RWPE1 (cell line): ENCODE measurements around the gene TNFAIP2.

Source experiments
- CTCF ChIA-PET: fragments of 350-600 bp; sonication (Branson Sonifier 250); formaldehyde crosslinking; extraction: SDS; loops from one replicate; lab custom pipeline; 2021; lab: Yijun Ruan, JAX
- POLR2A ChIA-PET: fragments of 400-600 bp; formaldehyde crosslinking; extraction: SDS; loops from one replicate; lab custom pipeline; 2020; ENCODE audit warnings: antibody characterized with exemption; ENCODE audit not compliant: low non-redundant PET; lab: Yijun Ruan, JAX
- DNase-seq: peaks from one replicate; pipeline ENCODE4 v3.0.0; 2012; ENCODE audit warnings: low spot score
- H3K27ac ChIP-seq: fragments of 450-650 bp; 2 replicates; pipeline ENCODE4 v1.5.1; 2017
- TF ChIP-seq, protein P1 (sequence below): fragments of 450-650 bp; conservative IDR thresholded peaks from 2 replicates; pipeline ENCODE4 v1.5.1; 2017; ENCODE audit warnings: low read depth, mild to moderate bottlenecking

The TNFAIP2 gene

DNA sequence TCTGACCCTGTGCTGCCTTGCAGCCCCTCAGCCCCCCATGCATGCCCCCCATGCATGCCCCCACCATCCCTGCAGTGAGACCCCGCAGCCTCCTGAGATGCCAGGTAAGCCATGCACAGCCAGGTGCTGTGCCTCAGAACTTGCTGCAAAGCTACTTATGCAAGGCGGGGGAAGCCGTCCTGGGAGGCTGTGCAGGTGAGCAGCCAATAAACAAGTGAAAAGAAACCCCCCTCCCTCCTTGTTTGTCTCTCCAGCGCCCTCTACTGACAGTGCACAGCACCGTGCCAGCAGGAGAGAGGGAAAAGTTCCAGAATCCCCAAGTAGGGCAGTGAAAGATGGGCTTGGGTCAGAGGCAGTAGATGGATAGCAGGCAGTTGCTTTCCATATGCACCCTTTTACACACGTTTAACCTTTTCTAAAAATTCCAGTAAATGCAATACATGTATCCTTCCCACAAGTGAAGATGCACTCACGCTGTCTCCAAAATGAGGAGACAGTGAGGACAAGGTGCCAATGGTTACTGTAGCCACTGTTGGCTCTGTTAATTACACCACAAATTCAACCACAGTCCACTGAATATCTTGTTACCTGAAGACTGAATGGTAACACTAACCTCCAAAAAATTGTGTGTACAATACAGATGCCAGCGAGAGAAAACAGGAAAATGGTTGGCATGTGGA lies 18.0 kb downstream of the TNFAIP2 start:
- POLR2A ChIA-PET, result no interaction called here
- peak; percentile 35 for DNase-seq
- TF ChIP-seq, protein P1, sequence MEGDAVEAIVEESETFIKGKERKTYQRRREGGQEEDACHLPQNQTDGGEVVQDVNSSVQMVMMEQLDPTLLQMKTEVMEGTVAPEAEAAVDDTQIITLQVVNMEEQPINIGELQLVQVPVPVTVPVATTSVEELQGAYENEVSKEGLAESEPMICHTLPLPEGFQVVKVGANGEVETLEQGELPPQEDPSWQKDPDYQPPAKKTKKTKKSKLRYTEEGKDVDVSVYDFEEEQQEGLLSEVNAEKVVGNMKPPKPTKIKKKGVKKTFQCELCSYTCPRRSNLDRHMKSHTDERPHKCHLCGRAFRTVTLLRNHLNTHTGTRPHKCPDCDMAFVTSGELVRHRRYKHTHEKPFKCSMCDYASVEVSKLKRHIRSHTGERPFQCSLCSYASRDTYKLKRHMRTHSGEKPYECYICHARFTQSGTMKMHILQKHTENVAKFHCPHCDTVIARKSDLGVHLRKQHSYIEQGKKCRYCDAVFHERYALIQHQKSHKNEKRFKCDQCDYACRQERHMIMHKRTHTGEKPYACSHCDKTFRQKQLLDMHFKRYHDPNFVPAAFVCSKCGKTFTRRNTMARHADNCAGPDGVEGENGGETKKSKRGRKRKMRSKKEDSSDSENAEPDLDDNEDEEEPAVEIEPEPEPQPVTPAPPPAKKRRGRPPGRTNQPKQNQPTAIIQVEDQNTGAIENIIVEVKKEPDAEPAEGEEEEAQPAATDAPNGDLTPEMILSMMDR, result peak; percentile 62
- CTCF ChIA-PET, result interaction anchor here (0.6 kb wide), 2 partner anchors 11 to 393 kb away, joined by 3 to 5 read pairs; no protein-coding TSS in a partner anchor
- no peak overlapping the region for H3K27ac ChIP-seq

DNA sequence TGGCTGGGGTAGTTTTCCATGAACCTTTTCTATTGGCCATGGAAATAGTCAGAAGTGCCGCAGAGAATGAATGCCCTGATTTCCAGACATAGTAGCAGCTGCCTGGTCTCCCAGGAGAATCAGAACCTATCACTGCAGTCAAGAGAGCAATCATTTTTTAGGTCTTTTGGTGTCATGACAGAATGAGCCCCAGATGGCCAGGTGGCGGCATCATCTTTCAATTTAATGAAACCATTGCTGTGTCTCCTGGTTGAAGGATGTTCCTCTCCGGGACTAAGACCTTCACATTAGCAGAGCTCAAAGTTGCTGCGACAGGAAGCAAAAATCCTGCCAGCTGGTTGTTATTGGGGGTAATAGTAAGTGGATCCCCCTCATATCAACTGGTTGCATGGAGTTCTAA lies 18.8 kb downstream of the TNFAIP2 start:
- no peak for DNase-seq
- ChIA-PET POLR2A (no interaction called here), CTCF (interaction anchor here (0.8 kb wide), 1 partner anchor 10 kb away, joined by 4 read pairs; no protein-coding TSS in a partner anchor)
- no peak overlapping the region for H3K27ac ChIP-seq
- TF ChIP-seq, protein P1, result no peak

DNA sequence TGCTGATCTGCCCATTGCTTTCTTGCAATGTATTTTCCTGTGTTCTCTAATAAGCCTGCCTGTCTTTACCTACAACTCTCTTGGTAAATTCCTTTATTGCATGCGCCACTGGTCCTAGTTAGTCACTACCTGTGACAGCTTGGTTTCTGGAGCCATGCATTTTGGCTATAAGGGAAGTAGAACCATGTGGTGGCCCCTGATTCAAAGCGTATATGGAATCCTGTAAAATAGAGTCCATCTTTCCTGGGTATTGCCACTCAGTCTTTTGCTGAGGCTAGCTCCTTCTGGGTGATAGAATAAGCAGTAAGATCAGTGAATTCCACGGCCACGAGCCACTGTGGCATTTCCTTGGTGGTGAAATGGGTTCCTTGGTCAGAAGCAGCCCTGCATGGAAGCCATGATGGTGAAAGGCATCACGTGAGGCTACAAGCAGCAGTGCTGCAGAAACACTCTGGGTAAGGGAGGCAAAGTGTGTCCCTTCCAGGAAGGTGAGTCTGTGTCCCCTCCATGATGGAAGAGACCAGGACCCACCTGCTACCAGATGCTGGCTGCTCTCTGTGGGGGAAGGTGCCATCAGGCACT lies 19.6 kb downstream of the TNFAIP2 start:
- TF ChIP-seq, protein P1, result no peak
- ChIA-PET POLR2A (no interaction called here), CTCF (interaction anchor here (0.6 to 0.8 kb wide), 3 partner anchors 8 to 118 kb away, joined by 4 to 6 read pairs (median 4); no protein-coding TSS in a partner anchor)
- no peak for DNase-seq
- no peak overlapping the region for H3K27ac ChIP-seq

DNA sequence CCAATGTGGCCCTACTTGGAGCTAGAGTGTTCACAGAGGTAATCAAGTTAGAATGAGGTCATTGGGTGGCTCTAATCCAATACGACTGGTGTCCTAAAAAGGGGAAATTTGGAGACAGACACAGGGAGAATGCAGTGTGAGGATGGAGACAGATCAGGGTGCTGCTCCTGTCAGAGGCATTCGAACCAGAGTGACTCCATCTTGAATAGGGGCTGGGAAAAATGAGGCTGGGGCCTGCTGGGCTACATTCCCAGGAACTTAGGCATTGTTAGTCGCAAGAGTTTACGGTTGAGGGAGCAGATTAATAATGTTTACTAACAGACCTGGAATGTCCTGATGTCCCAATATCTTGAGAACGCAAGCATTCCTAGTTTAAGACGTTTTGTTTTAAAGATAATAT lies 20.2 kb downstream of the TNFAIP2 start:
- ChIA-PET CTCF (no interaction called here), POLR2A (no interaction called here)
- peak; percentile 41 for DNase-seq
- TF ChIP-seq, protein P1, result no peak
- H3K27ac ChIP-seq, result no peak overlapping the region

DNA sequence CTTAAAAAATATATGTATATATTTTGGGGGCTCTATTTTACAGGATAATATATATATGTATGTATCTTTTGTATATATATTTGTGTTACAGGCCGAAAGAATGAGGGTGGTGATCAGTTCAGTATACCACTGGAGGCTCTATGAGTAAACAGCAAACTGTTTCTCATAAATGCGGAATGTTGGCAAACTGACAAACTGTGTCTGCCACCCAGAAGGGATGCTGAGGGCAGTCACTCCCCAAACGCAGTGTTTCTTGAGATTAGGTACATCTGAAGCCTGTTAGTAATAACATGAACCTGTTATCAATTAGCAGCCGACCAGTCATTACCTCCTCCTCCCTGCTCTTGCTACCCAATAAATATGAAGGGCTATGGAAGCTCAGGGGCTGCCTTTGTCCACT lies 20.8 kb downstream of the TNFAIP2 start:
- ChIA-PET POLR2A (no interaction called here), CTCF (no interaction called here)
- H3K27ac ChIP-seq, result no peak overlapping the region
- peak; percentile 17 for DNase-seq
- TF ChIP-seq, protein P1, result no peak

DNA sequence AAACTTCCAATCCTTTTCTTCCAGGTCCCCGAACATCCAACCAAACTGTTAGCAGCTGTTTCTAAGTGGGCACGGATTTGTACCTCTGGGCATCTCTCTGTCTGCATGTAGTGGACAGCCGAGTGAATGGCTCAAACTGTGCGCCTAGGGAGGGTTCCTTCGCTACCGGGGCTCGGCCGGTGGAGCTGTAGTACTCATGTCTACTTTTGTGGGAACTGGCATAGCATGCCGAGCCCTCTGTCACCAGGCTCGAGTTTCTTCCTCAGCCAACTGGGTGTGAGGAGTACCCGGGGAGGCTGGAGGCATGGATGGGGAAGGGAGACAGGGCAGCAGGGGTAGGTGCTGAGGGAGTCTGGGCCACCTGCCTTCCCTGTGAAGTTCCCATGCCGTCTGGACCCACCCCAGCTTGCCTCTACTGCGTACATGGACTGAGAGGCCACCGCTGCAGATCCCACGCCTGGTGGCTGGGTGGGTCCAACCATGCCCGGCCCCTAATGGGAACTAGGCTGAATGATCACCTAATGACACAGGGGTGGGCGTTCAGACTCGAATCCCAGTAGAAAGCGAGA lies 23.0 kb downstream of the TNFAIP2 start:
- ChIA-PET CTCF (interaction anchor here (0.6 kb wide), 1 partner anchor 16 kb away, joined by 3 read pairs; no protein-coding TSS in a partner anchor), POLR2A (no interaction called here)
- no peak overlapping the region for H3K27ac ChIP-seq
- TF ChIP-seq, protein P1, result no peak
- DNase-seq, result no peak
